SK-N-MC (cell line): Measurements from ENCODE around the gene PHLDB2.

Source experiments
- FOXP2 ChIP-seq: optimal IDR thresholded peaks from 2 replicates; pipeline ENCODE3; 2011; ENCODE audit warnings: mild to moderate bottlenecking, moderate library complexity; ENCODE audit not compliant: insufficient read depth; ENCODE audit errors: extremely low read length, control extremely low read depth
- POLR2AphosphoS5 ChIP-seq: IDR thresholded peaks from 2 replicates; pipeline ENCODE4 v1.6.1; 2012; ENCODE audit warnings: mild to moderate bottlenecking, low read depth, low read length, borderline replicate concordance

DNA sequence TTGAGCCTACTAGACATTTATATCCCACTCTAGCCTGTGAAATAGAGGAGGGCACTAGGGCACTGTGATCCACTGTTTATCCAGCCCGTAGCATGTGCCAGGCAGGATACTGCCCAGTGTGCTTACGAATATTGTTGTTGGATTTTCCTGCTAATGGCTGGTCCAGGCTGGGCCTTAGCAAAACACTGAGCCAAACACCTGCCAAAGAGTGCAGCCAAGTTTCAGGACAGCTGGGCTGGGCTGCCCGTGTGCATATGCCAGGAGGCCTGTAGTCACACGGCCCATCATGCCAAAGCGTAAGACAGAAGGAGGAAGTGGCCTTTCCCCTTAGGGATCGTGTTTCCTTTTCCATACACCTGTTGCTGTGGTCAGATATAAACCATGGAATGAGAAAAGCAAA, 65.2 kb downstream of the PHLDB2 start:
- TF ChIP-seq FOXP2: no peak
- TF ChIP-seq POLR2AphosphoS5: no peak
